Activated naive CD4-positive, alpha-beta T cell treated with anti-CD3 and anti-CD28 coated beads, Interleukin-2, amount 50 U/mL, for 72 hours (primary cell): ENCODE measurements around the gene LMF1. TPM values are rescaled to one million over a fixed set of nuclear protein-coding genes. Genes with fewer than 3 reads are reported as not detected.

Experiments used
- ATAC-seq, 2 donors: fragments of 150-1000 bp; cut with Tn5 transposase; 2 replicates each; pipeline ENCODE4 v1.10.0; 2021; ENCODE audit warnings: mild to moderate bottlenecking in 2 of 2, moderate library complexity in 2 of 2
- DNase-seq, 2 donors: peaks; one replicate each; pipeline ENCODE4 v3.0.0; 2021 to 2022; ENCODE audit warnings: low spot score in 2 of 2
- H3K27ac Mint-ChIP-seq, 2 donors: one replicate each; pipeline ENCODE4 v1.8.0; 2022; ENCODE audit warnings: mild to moderate bottlenecking in 2 of 2, mixed read lengths in 2 of 2
- H3K36me3 Mint-ChIP-seq, 2 donors: one replicate each; pipeline ENCODE4 v1.8.0; 2022; ENCODE audit warnings: mixed read lengths in 2 of 2
- H3K9me3 Mint-ChIP-seq, 2 donors: one replicate each; pipeline ENCODE4 v1.8.0; 2022; ENCODE audit warnings: mixed read lengths in 2 of 2
- total RNA-seq, 2 donors: library from RNA; stranded (reverse); gene quantifications; one replicate each; pipeline ENCODE4 v1.2.3, GENCODE V29; 2022

The LMF1 gene
- 10 to 100 TPM; 13.0 to 19.1 TPM for total RNA-seq

GRCh38 chr16:970766-971581 is at the start of gene LMF1:
Gene LMF1 (minus strand): TSS chr16:970984. CDS start chr16:970980, 4 bp downstream.
- peaks cover 10 to 12% of the 10 kb centered on the region in 2 donors for H3K36me3 Mint-ChIP-seq
- ATAC-seq (peak; percentile 87 to 90), DNase-seq (peak; percentile 97 to 98)
- H3K9me3 Mint-ChIP-seq: no peaks in the 10 kb centered on the region
- peak within 1 kb of the TSS in 1 of 2 donors; percentile 68 for H3K27ac Mint-ChIP-seq

DNA sequence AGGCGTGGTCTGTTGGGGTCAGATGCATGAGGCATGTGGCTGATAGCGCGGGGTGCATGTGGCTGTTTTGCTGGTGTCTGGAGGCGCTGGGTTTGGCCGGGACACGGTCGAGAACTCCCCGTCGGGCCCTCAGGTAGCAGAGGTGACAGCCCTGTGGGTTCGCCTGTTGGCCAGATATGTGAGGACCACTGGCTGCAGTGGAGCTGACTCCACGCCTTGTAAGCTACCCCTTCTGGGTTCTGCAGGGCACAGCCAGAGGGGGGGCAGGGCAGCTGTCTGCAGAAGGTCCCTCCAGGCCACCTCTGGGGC is 49.3 kb upstream of the LMF1 start:
- no peak for DNase-seq
- Mint-ChIP-seq H3K9me3 (no peaks in the 10 kb centered on the region), H3K27ac (no peak overlapping the region), H3K36me3 (no peaks in the 10 kb centered on the region)
- ATAC-seq: no peak

GRCh38 chr16:1019231-1020090 is 48.7 kb upstream of the LMF1 start:
- ATAC-seq: no peak
- Mint-ChIP-seq H3K27ac (no peak overlapping the region), H3K9me3 (no peaks in the 10 kb centered on the region), H3K36me3 (no peaks in the 10 kb centered on the region)
- DNase-seq: no peak

DNA sequence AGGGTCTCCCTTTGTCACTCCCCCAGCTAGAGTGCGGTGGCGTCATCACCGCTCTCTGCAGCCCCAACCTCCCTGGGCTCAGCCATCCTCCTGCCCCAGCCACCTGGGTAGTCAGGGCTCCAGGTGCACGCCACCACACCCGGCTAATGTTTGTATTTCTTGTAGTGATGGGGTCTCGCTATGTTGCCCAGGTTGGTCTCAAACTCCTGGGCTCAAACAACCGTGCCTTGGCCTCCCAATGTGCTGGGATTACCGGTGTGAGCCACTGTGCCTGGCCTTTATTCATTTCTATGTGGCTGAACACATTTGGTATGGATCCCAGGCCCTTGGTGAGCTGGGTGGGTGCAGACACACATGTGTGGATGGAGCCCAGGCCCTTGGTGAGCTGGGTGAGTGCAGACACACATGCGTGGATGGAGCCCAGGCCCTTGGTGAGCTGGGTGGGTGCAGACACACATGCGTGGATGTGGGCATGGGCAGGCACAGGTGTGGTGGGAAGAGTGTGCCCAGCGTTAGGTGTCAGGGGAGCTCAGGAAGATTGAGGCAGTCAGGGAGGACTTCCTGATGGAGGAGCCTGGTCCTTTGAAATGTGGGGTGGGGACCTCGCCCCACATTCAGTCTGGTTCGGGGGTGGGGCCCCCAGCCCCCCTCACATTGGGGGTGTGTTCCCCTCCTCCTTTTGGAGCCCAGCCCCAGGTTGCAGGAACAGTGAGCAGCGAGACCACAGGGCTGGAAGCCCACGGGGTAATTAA is 47.8 kb upstream of the LMF1 start:
- Mint-ChIP-seq H3K36me3 (no peaks in the 10 kb centered on the region), H3K9me3 (no peaks in the 10 kb centered on the region), H3K27ac (no peak overlapping the region)
- DNase-seq: no peak
- ATAC-seq: no peak

- Mint-ChIP-seq H3K27ac (no peak overlapping the region), H3K36me3 (no peaks in the 10 kb centered on the region), H3K9me3 (no peaks in the 10 kb centered on the region)
- ATAC-seq (no peak), DNase-seq (no peak)
Observed at GRCh38 chr16:1014771-1015495, 44.1 kb upstream of the LMF1 start.

- H3K27ac Mint-ChIP-seq: no peak overlapping the region
- no peaks in the 10 kb centered on the region for H3K9me3 Mint-ChIP-seq
- ATAC-seq: no peak
- DNase-seq: no peak
- no peaks in the 10 kb centered on the region for H3K36me3 Mint-ChIP-seq
Observed at GRCh38 chr16:1014221-1014620, 43.4 kb upstream of the LMF1 start.

- DNase-seq (no peak), ATAC-seq (no peak)
- H3K36me3 Mint-ChIP-seq: no peaks in the 10 kb centered on the region
- H3K9me3 Mint-ChIP-seq: no peaks in the 10 kb centered on the region
- H3K27ac Mint-ChIP-seq: no peak overlapping the region
Observed at GRCh38 chr16:1013593-1013900, 42.8 kb upstream of the LMF1 start.

DNA sequence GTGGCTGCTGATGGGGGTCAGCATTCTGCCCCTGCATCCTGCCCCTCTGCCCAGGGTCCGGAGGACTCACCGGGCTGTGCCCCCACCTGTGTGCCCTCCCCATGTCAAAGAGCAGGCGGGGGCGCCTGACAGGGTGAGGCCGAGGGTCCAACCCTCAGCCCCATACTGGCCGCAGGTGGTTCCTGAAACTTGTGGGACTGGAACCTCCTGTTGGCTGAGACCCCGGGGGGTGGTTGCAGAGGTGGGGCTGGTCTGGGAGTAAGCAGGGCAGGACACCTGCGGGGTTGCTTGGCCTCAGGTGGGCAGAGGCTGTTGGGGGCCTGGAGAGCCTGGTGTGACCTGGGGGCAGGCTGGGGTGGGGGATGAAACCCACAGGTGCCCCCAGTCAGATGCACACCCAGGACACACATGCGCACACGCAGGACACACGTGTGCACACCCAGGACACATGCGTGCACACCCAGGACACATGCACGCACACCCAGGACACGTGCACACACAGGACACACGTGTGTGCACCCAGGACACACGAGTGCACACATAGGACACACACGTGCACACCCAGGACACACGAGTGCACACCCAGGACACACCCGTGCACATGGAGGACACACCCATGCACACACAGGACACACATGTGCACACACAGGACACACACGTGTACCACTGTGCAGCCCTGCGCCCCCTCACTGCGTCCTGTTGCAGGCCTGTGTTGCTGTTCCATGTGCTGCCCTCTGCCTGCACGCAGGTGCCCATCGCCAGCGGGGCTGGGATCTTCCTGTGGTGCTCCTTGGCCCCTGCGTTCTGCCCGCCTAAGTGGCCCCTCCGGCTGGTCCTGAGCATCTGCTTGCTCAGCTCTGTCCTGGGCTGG is 42.2 kb upstream of the LMF1 start:
- DNase-seq: no peak
- Mint-ChIP-seq H3K36me3 (no peaks in the 10 kb centered on the region), H3K27ac (no peak overlapping the region), H3K9me3 (no peaks in the 10 kb centered on the region)
- no peak for ATAC-seq

GRCh38 chr16:1012135-1012534 is 41.4 kb upstream of the LMF1 start:
- no peaks in the 10 kb centered on the region for H3K9me3 Mint-ChIP-seq
- DNase-seq: no peak
- no peak overlapping the region for H3K27ac Mint-ChIP-seq
- ATAC-seq: no peak
- no peaks in the 10 kb centered on the region for H3K36me3 Mint-ChIP-seq

DNA sequence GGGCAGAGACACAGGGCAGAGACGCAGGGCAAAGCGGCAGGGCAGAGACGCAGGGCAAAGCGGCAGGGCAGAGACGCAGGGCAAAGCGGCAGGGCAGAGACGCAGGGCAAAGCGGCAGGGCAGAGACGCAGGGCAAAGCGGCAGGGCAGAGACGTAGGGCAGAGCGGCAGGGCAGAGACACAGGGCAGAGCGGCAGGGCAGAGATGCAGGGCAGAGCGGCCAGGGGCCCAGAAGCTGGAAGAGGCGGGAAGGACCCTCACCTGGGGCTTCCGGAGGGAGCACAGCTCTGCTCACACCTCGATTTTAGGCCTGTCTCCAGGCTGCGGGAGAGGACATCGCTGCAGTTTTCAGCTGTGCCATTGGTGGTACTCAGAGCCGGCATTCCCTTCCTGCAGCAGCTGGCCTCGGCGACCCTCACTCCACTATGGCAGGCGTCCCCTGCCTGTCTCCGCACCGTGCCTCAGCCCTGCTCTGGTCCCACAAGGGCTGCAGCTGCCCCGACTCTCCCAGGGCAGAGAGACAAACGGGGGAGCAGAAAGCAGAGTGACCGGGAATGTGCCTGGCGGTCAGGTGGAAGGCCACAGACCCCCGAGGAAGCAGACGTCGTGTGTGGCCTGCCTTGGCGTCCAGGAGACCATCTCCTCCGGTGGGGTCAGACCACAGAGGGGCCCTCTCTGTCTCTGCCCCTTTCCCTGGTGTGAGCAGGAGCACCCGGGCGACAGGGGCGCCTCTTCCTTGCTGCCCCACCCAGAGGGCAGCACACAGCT is 40.7 kb upstream of the LMF1 start:
- peak overlapping the region in 1 of 2 donors; percentile 60 for H3K27ac Mint-ChIP-seq
- H3K36me3 Mint-ChIP-seq: no peaks in the 10 kb centered on the region
- DNase-seq: no peak
- H3K9me3 Mint-ChIP-seq: no peaks in the 10 kb centered on the region
- no peak for ATAC-seq

GRCh38 chr16:1010815-1011214 is 40.0 kb upstream of the LMF1 start:
- ATAC-seq (no peak), DNase-seq (no peak)
- Mint-ChIP-seq H3K27ac (peak overlapping the region in 1 of 2 donors; percentile 60), H3K36me3 (no peaks in the 10 kb centered on the region), H3K9me3 (no peaks in the 10 kb centered on the region)

DNA sequence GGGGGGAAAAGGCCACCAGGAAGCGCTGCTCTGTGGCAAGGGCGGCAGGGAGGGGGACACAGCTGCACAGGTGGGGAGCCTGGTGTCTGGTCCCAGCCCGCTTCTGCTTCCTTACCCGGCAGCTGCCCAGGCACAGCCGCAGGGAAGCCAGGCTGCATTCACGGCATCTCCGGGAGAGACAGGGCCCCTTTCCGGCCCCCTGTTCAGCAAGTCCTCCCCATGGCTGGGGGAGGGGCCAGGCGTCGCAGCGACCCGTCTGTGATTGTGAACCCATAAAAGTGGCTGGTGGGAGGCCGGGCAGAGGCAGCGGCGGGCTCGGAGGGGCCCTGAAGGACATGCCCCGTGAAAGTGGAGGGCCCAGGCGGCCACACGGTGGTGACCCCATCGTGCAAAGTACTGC is 39.5 kb upstream of the LMF1 start:
- no peak for ATAC-seq
- Mint-ChIP-seq H3K27ac (no peak overlapping the region), H3K9me3 (no peaks in the 10 kb centered on the region), H3K36me3 (no peaks in the 10 kb centered on the region)
- DNase-seq: no peak

DNA sequence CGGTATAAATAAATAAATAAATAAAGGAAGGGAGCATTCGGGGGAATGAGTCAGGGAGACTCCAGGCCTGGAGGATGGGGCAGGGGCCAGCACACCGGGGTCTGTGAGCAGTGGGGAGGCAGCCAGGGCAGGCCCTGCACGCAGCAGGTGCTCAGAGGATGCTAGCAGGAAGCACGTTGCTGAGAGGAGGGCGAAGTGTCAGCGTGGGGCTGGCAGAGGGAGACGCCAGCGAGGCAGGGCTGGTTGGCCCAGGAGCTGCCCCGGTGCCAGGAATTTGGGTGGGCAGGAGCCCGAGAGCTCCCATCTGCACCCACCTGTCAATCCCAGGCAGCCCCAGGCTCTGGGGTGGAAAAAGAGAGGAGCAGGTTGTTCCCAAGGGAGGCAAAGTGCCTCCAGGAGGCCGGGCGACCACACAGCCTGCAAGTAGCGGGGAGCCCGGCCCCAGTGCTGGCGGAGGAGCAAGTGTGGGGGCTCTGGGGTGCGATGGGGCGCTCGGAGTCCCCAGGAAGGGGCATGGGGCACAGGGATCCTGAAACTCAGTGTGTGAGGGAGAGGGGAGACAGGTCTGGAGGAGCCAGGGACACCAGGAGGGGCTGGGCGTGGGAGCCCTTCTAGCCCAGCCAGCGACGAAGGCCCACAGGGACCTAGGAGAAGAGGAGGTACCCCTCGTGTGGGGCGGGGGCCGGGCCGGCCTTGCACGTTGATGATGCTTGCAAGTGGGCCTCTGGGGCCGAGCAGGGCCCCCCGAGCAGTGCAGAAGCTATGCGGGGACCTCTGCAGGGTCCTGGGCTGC is 38.8 kb upstream of the LMF1 start:
- Mint-ChIP-seq H3K9me3 (no peaks in the 10 kb centered on the region), H3K27ac (peak overlapping the region; percentile 23 to 60), H3K36me3 (no peaks in the 10 kb centered on the region)
- no peak for DNase-seq
- no peak for ATAC-seq

DNA sequence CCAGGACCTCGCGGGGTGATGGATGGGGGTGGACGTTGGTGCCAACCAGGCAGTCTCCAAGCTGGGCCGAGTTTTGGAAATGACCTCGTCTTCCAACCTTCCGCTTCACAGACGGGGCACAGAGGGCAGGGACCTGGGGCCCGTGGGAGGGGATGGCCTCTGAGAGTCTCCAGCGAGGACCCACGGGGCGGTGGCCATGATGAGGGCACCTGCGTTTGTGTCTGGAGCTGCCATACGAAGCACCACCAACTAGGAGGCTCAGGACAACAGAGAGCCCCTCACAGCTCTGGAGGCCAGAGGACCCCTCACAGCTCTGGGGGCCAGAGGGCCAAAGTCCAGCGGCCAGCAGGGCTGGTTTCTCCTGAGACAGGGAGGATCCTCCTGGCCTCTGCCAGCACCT is 37.3 kb upstream of the LMF1 start:
- no peak for DNase-seq
- Mint-ChIP-seq H3K27ac (no peak overlapping the region), H3K36me3 (no peaks in the 10 kb centered on the region), H3K9me3 (no peaks in the 10 kb centered on the region)
- no peak for ATAC-seq
